Keratinocyte (primary cell): ENCODE data around the gene S100A9. TPM values are rescaled to one million over a fixed set of nuclear protein-coding genes. Genes with fewer than 3 reads are reported as not detected.

Experiments used
- DNase-seq: peaks from one replicate; pipeline ENCODE4 v3.0.0-alpha.2; 2011; ENCODE audit warnings: low read depth, missing footprints, low spot score
- FAIRE-seq: peaks from 2 replicates; lab custom pipeline; 2011; peaks lifted over from hg19 to GRCh38; lab: Jason Lieb, UNC
- H2AFZ ChIP-seq: 2 replicates; pipeline ENCODE4 v1.6.0; 2012; ENCODE audit warnings: low read length, control low read depth, inconsistent platforms; ENCODE audit not compliant: control insufficient read depth
- H3K27ac ChIP-seq: 2 replicates; pipeline ENCODE4 v1.5.1; 2011; ENCODE audit warnings: low read length; ENCODE audit not compliant: control insufficient read depth, insufficient read depth
- H3K27me3 ChIP-seq: 3 replicates; pipeline ENCODE4 v1.6.0; 2011; ENCODE audit warnings: low read length; ENCODE audit not compliant: control insufficient read depth, insufficient read depth; ENCODE audit errors: extremely low read depth
- H3K36me3 ChIP-seq, 2 experiments: 2 replicates in 1 of 2; 3 replicates in 1 of 2; pipeline ENCODE4 v1.5.1; 2011; ENCODE audit warnings: low read length in 2 of 2, mild to moderate bottlenecking in 1 of 2; ENCODE audit not compliant: control insufficient read depth in 2 of 2, insufficient read depth in 2 of 2; ENCODE audit errors: extremely low read depth in 1 of 2
- H3K4me1 ChIP-seq: 3 replicates; pipeline ENCODE4 v1.5.1; 2011; ENCODE audit warnings: low read length; ENCODE audit not compliant: control insufficient read depth, insufficient read depth; ENCODE audit errors: extremely low read depth
- H3K4me2 ChIP-seq: 3 replicates; pipeline ENCODE4 v1.6.0; 2011; ENCODE audit warnings: low read depth, low read length; ENCODE audit not compliant: control insufficient read depth, insufficient read depth; ENCODE audit errors: extremely low read depth
- H3K4me3 ChIP-seq, 3 experiments: fragments of 200-600 bp in 1 of 3; sonication (generic) in 1 of 3; 2 replicates in 2 of 3; 3 replicates in 1 of 3; pipeline ENCODE4 v1.5.1; 2011 to 2016; ENCODE audit warnings: low read length in 3 of 3, mild to moderate bottlenecking in 3 of 3, control low read depth in 2 of 3, inconsistent platforms in 1 of 3, low read depth in 1 of 3, mixed read lengths in 1 of 3, mixed run types in 1 of 3, moderate library complexity in 1 of 3; ENCODE audit not compliant: control insufficient read depth in 2 of 3, insufficient read depth in 2 of 3; ENCODE audit errors: extremely low read depth in 1 of 3
- H3K79me2 ChIP-seq: 2 replicates; pipeline ENCODE4 v1.6.0; 2012; ENCODE audit warnings: low read length; ENCODE audit not compliant: control insufficient read depth, insufficient read depth
- H3K9ac ChIP-seq: 3 replicates; pipeline ENCODE4 v1.6.0; 2011; ENCODE audit warnings: low read length; ENCODE audit not compliant: control insufficient read depth, insufficient read depth; ENCODE audit errors: extremely low read depth
- H3K9me1 ChIP-seq: 3 replicates; pipeline ENCODE4 v1.6.0; 2011; ENCODE audit warnings: low read length; ENCODE audit not compliant: control insufficient read depth, insufficient read depth; ENCODE audit errors: extremely low read depth
- H3K9me3 ChIP-seq: 2 replicates; pipeline ENCODE4 v1.5.1; 2012; ENCODE audit warnings: low read depth, low read length; ENCODE audit not compliant: control insufficient read depth
- H4K20me1 ChIP-seq: 3 replicates; pipeline ENCODE4 v1.6.0; 2011; ENCODE audit warnings: low read length; ENCODE audit not compliant: control insufficient read depth, insufficient read depth; ENCODE audit errors: extremely low read depth
- EZH2 ChIP-seq: IDR thresholded peaks from one replicate; pipeline ENCODE4 v1.6.1; 2012; ENCODE audit warnings: inconsistent platforms, mild to moderate bottlenecking, low read length, moderate library complexity
- dilution Hi-C: fragments of 300-500 bp; cut with MboI; formaldehyde crosslinking; loops from one replicate; pipeline ENCODE4 v1.7.0; 2020; ENCODE audit warnings: low sequenced_read_pairs; ENCODE audit not compliant: extremely low pct_ligation_motif_present
- polyA plus RNA-seq, 5 experiments: library from polyadenylated mRNA; depleted of rRNA in 3 of 5; stranded (reverse) in 3 of 5; stranded (forward) in 1 of 5; unstranded in 1 of 5; fragments of >200 nt; gene quantifications; 1 replicate in 1 of 5; 2 replicates in 3 of 5; 3 replicates in 1 of 5; pipeline versions ENCODE4 v1.2.1 to v1.2.3, GENCODE V29; 2011 to 2012; ENCODE audit warnings: missing spikeins in 2 of 5, low read depth in 1 of 5, low replicate concordance in 1 of 5
- TF ChIP-seq, protein P1 (sequence below), 3 experiments: IDR thresholded peaks in 1 of 3; conservative IDR thresholded peaks in 1 of 3; optimal IDR thresholded peaks in 1 of 3; 2 replicates in 2 of 3; 3 replicates in 1 of 3; pipeline versions ENCODE3 to v1.5.1; 2011; ENCODE audit warnings: low read length in 3 of 3, mild to moderate bottlenecking in 3 of 3, moderate library complexity in 2 of 3, control low read depth in 1 of 3, inconsistent platforms in 1 of 3; ENCODE audit not compliant: insufficient read depth in 2 of 3; ENCODE audit errors: extremely low read depth in 1 of 3

The S100A9 gene
- polyA plus RNA-seq, 1 donor (not counting 4 experiments of a cell fraction or from before 2014, with no cell fraction given): 297 TPM

DNA sequence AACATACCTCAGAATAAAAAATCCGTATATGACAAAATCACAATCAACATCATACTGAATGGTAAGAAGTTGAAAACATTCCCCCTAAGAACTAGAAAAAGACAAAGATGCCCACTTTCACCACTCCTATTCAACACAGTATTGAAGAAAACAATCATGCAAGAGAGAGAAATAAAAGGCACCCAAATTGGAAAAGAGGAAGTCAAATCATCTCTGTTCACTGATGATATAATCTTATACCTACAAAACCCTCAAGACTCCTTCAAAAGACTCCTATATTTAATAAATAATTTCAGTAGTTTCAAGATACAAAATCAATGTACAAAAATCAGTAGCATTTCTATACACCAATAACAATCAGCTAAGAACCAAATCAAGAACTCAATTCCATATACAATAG is 23.8 kb upstream of the S100A9 start:
- H4K20me1 ChIP-seq: no peaks in the 10 kb centered on the region
- H3K36me3 ChIP-seq: no peaks in the 10 kb centered on the region
- H3K9me1 ChIP-seq: no peaks in the 10 kb centered on the region
- H3K79me2 ChIP-seq: no peaks in the 10 kb centered on the region
- FAIRE-seq (no peak), DNase-seq (no peak)
- no peaks in the 10 kb centered on the region for H3K9me3 ChIP-seq
- no peaks in the 10 kb centered on the region for H3K4me1 ChIP-seq
- H3K4me2 ChIP-seq: no peak overlapping the region
- no peak overlapping the region for H3K27ac ChIP-seq
- no peak overlapping the region for H2AFZ ChIP-seq
- dilution Hi-C loops: no loop called here
- no peak for TF ChIP-seq EZH2
- TF ChIP-seq, protein P1, sequence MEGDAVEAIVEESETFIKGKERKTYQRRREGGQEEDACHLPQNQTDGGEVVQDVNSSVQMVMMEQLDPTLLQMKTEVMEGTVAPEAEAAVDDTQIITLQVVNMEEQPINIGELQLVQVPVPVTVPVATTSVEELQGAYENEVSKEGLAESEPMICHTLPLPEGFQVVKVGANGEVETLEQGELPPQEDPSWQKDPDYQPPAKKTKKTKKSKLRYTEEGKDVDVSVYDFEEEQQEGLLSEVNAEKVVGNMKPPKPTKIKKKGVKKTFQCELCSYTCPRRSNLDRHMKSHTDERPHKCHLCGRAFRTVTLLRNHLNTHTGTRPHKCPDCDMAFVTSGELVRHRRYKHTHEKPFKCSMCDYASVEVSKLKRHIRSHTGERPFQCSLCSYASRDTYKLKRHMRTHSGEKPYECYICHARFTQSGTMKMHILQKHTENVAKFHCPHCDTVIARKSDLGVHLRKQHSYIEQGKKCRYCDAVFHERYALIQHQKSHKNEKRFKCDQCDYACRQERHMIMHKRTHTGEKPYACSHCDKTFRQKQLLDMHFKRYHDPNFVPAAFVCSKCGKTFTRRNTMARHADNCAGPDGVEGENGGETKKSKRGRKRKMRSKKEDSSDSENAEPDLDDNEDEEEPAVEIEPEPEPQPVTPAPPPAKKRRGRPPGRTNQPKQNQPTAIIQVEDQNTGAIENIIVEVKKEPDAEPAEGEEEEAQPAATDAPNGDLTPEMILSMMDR (optimal IDR thresholded peaks at IDR 0.05 in 1 of 3, IDR thresholded peaks at IDR 0.05 in 1 of 3, conservative IDR thresholded peaks at IDR 0.05 in 1 of 3; ENCODE audit: extremely low read depth in 1 of 3, insufficient read depth in 2 of 3, low read length in 3 of 3): no peak
- no peak overlapping the region for H3K4me3 ChIP-seq
- no peak overlapping the region for H3K9ac ChIP-seq
- peaks cover 7% of the 10 kb centered on the region for H3K27me3 ChIP-seq

DNA sequence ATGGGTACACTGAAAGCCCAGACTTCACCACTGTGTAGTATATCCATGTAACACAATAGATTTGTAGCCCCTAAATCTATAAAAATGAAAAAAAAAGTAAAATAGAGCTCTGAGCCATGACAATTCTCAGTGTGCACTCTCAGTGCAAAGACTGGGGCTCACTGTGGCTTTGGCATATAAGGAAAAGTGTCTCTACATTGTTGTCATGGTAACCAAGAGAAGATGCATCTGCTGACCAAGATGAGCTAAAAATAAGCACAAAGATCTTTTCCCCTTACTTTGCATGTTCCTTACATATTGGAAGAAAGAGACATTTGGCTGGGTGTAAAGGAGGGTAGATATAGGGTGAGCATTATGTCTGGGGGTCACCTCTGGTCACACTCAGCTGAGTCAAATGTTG is 21.0 kb upstream of the S100A9 start:
- Histone ChIP-seq H3K79me2 (no peaks in the 10 kb centered on the region), H3K9me1 (no peaks in the 10 kb centered on the region), H3K9ac (no peak overlapping the region), H4K20me1 (no peaks in the 10 kb centered on the region), H3K9me3 (no peaks in the 10 kb centered on the region), H3K27me3 (peaks cover 3% of the 10 kb centered on the region), H3K36me3 (no peaks in the 10 kb centered on the region), H3K4me1 (peaks cover 4% of the 10 kb centered on the region), H3K27ac (no peak overlapping the region), H3K4me2 (no peak overlapping the region), H2AFZ (no peak overlapping the region), H3K4me3 (no peak overlapping the region)
- TF ChIP-seq, protein P1 (optimal IDR thresholded peaks at IDR 0.05 in 1 of 3, IDR thresholded peaks at IDR 0.05 in 1 of 3, conservative IDR thresholded peaks at IDR 0.05 in 1 of 3; ENCODE audit: extremely low read depth in 1 of 3, insufficient read depth in 2 of 3, low read length in 3 of 3): no peak
- dilution Hi-C loops: no loop called here
- DNase-seq: no peak
- peak; percentile 23 for FAIRE-seq
